A673 (cell line): Measurements from ENCODE around the gene SPDEF. TPM values are rescaled to one million over a fixed set of nuclear protein-coding genes. Genes with fewer than 3 reads are reported as not detected.

Experiments
- BruUV-seq: library from RNA; stranded (reverse); fragments of 400-500 nt; replicated peaks from 2 replicates; lab custom pipeline; 2021; lab: Mats Ljungman, UMichigan
- CTCF ChIA-PET: fragments of 300-600 bp; sonication (Branson Sonifier 250); formaldehyde crosslinking; loops from one replicate; lab custom pipeline; 2022; ENCODE audit warnings: antibody characterized with exemption; lab: Charles Lee
- POLR2A ChIA-PET: fragments of 300-600 bp; sonication (Branson Sonifier 250); formaldehyde crosslinking; loops from one replicate; lab custom pipeline; 2022; ENCODE audit warnings: antibody characterized with exemption; ENCODE audit not compliant: low non-redundant PET; lab: Charles Lee
- DNase-seq: peaks from one replicate; pipeline ENCODE4 v3.0.0-alpha.2; 2015; ENCODE audit warnings: low spot score
- H3K27ac ChIP-seq: fragments of 200-600 bp; sonication (generic); 2 replicates; pipeline ENCODE4 v1.5.1; 2016; ENCODE audit warnings: mixed run types, low read depth, mild to moderate bottlenecking, mixed read lengths, antibody characterized with exemption, low read length; ENCODE audit not compliant: poor library complexity, severe bottlenecking
- H3K27me3 ChIP-seq: fragments of 200-600 bp; sonication (generic); replicated peaks from 2 replicates; pipeline ENCODE4 v1.6.1; 2017; ENCODE audit warnings: mixed run types, low read depth, mild to moderate bottlenecking, mixed read lengths, antibody characterized with exemption, low read length; ENCODE audit not compliant: insufficient read depth, poor library complexity
- H3K36me3 ChIP-seq: fragments of 200-600 bp; sonication (generic); 2 replicates; pipeline ENCODE4 v1.6.1; 2016; ENCODE audit warnings: mixed run types, mild to moderate bottlenecking, mixed read lengths, antibody characterized with exemption, low read length; ENCODE audit not compliant: insufficient read depth, poor library complexity, severe bottlenecking
- H3K4me1 ChIP-seq: fragments of 200-600 bp; sonication (generic); 2 replicates; pipeline ENCODE4 v1.6.1; 2017; ENCODE audit warnings: mixed run types, mild to moderate bottlenecking, mixed read lengths, antibody characterized with exemption, low read length; ENCODE audit not compliant: insufficient read depth, poor library complexity, severe bottlenecking
- H3K4me3 ChIP-seq: fragments of 200-600 bp; sonication (generic); 2 replicates; pipeline ENCODE4 v1.5.1; 2016; ENCODE audit warnings: low read depth, mixed run types, mild to moderate bottlenecking, mixed read lengths, low read length; ENCODE audit not compliant: poor library complexity, severe bottlenecking
- H3K9me3 ChIP-seq: fragments of 200-600 bp; sonication (generic); 2 replicates; pipeline ENCODE4 v1.6.1; 2016; ENCODE audit warnings: mixed run types, low read depth, mild to moderate bottlenecking, mixed read lengths, antibody characterized with exemption, low read length; ENCODE audit not compliant: poor library complexity, severe bottlenecking
- CTCF ChIP-seq: fragments of 300-800, 200-600 bp; sonication (generic); conservative IDR thresholded peaks from 2 replicates; pipeline ENCODE4 v1.5.1; 2017; ENCODE audit warnings: low read depth, mild to moderate bottlenecking, antibody characterized with exemption, low read length, moderate library complexity, mixed read lengths
- EZH2 ChIP-seq: fragments of 200-600 bp; sonication (generic); IDR thresholded peaks from 2 replicates; pipeline ENCODE4 v1.6.1; 2017; ENCODE audit warnings: borderline replicate concordance, low read depth, mild to moderate bottlenecking, mixed read lengths, antibody characterized with exemption, low read length; ENCODE audit not compliant: poor library complexity, severe bottlenecking
- intact Hi-C: fragments of 100-400 bp; cut with micrococcal nuclease; formaldehyde crosslinking; loops from one replicate; pipeline ENCODE4 v1.10.0; 2022; ENCODE audit not compliant: unreplicated experiment
- total RNA-seq: library from RNA; stranded (reverse); gene quantifications from 2 replicates; pipeline ENCODE4 v1.2.3, GENCODE V29; 2021

SPDEF gene
- total RNA-seq, 1 experiment from 2014 or later: not detected

- no peaks in the 10 kb centered on the region for H3K4me1 ChIP-seq
- H3K4me3 ChIP-seq: no peak overlapping the region
- no peaks in the 10 kb centered on the region for H3K36me3 ChIP-seq
- no peak for DNase-seq
- no peaks in the 10 kb centered on the region for H3K9me3 ChIP-seq
- ChIA-PET POLR2A (no interaction called here), CTCF (no interaction called here)
- intact Hi-C loops: no loop called here
- no TSS peak for BruUV-seq
- no peaks in the 10 kb centered on the region for H3K27me3 ChIP-seq
- TF ChIP-seq CTCF (no peak), EZH2 (no peak)
- no peak overlapping the region for H3K27ac ChIP-seq
These were observed 11.2 kb downstream of the SPDEF start for GRCh38 chr6:34544776-34545471.

GRCh38 chr6:34544052-34544604, 12.0 kb downstream of the SPDEF start:
- intact Hi-C loops: no loop called here
- no peak overlapping the region for H3K4me3 ChIP-seq
- CTCF ChIA-PET: no interaction called here

GRCh38 chr6:34543421-34543820, 12.7 kb downstream of the SPDEF start:
- Histone ChIP-seq H3K4me1 (no peaks in the 10 kb centered on the region), H3K4me3 (no peak overlapping the region), H3K27me3 (no peaks in the 10 kb centered on the region), H3K9me3 (no peaks in the 10 kb centered on the region), H3K27ac (no peak overlapping the region), H3K36me3 (no peaks in the 10 kb centered on the region)
- ChIA-PET POLR2A (no interaction called here), CTCF (no interaction called here)
- no TSS peak for BruUV-seq
- no peak for TF ChIP-seq EZH2
- no peak for TF ChIP-seq CTCF
- DNase-seq: no peak
- intact Hi-C loops: no loop called here

More at GRCh38 chr6:34544052-34544604, 12.0 kb downstream of the SPDEF start:
- POLR2A ChIA-PET: no interaction called here
- TF ChIP-seq EZH2 (no peak), CTCF (no peak)
- no peak for DNase-seq
- no peaks in the 10 kb centered on the region for H3K27me3 ChIP-seq
- no peak overlapping the region for H3K27ac ChIP-seq
- no TSS peak for BruUV-seq
- H3K36me3 ChIP-seq: no peaks in the 10 kb centered on the region
- no peaks in the 10 kb centered on the region for H3K4me1 ChIP-seq
- no peaks in the 10 kb centered on the region for H3K9me3 ChIP-seq
